Subcutaneous abdominal adipose tissue (tissue), 5 donors: ENCODE data around the gene FBLN1.
"Not testable (repeated sequence)": the region's sequence is repeated elsewhere in the genome, so short reads cannot be mapped to it uniquely, and the experiment has no call there.

Experiments
- H3K27ac ChIP-seq: one replicate; pipeline ENCODE4 v1.7.0; 2013; ENCODE audit warnings: low read depth, mild to moderate bottlenecking, inconsistent platforms, low read length, moderate library complexity
- H3K27me3 ChIP-seq, 5 donors: one replicate each; pipeline ENCODE4 v1.7.0; 2013; ENCODE audit warnings: low read length in 5 of 5, inconsistent platforms in 1 of 5; ENCODE audit not compliant: control insufficient read depth in 5 of 5, insufficient read depth in 4 of 5
- H3K36me3 ChIP-seq, 5 donors: one replicate each; pipeline ENCODE4 v1.7.0; 2013; ENCODE audit warnings: low read length in 5 of 5; ENCODE audit not compliant: control insufficient read depth in 5 of 5, insufficient read depth in 5 of 5
- H3K4me1 ChIP-seq, 5 donors: one replicate each; pipeline ENCODE4 v1.7.0; 2013; ENCODE audit warnings: low read length in 5 of 5, mild to moderate bottlenecking in 3 of 5, moderate library complexity in 1 of 5; ENCODE audit not compliant: control insufficient read depth in 5 of 5, insufficient read depth in 5 of 5
- H3K4me3 ChIP-seq, 5 donors: one replicate each; pipeline ENCODE4 v1.7.0; 2013; ENCODE audit warnings: low read length in 5 of 5, low read depth in 1 of 5
- H3K9ac ChIP-seq, 5 donors: one replicate each; pipeline ENCODE4 v1.7.0; 2013; ENCODE audit warnings: low read length in 5 of 5, mild to moderate bottlenecking in 4 of 5, moderate library complexity in 3 of 5
- H3K9me3 ChIP-seq, 5 donors: one replicate each; pipeline ENCODE4 v1.7.0; 2013; ENCODE audit warnings: low read length in 5 of 5; ENCODE audit not compliant: control insufficient read depth in 5 of 5
- donor health status: healthy.
- donor health status: healthy.
- donor health status: healthy.
- donor health status: healthy.
- donor health status: healthy.

FBLN1 gene

GRCh38 chr22:45484742-45485141 is 17.9 kb upstream of the FBLN1 start:
- Histone ChIP-seq H3K27ac (no peak overlapping the region), H3K9me3 (peaks cover 0 to 8% (median 0%) of the 10 kb centered on the region in 5 donors), H3K9ac (no peak overlapping the region), H3K36me3 (no peaks in the 10 kb centered on the region), H3K4me1 (no peaks in the 10 kb centered on the region), H3K27me3 (peaks cover 0 to 16% (median 0%) of the 10 kb centered on the region in 5 donors), H3K4me3 (no peak overlapping the region)

DNA sequence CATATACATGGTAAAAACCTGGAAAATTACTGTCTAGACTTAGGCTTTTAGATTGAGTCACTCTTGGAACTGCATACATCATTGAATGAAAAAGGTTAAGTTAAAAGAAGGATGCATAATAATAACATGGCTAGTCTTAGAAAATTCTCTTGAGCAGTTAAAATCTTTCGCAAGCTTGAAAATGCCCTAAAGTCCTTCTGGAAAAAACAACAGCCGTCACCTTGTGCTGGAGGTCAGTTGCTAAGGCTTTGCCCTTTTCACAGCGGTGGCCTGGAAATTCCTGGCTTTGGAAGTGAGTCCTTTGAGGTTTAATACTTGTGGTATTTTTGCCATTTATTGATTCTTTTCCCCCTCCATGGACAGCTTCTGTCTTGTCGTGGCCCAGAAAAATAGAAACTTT is 17.4 kb upstream of the FBLN1 start:
- Histone ChIP-seq H3K27ac (no peak overlapping the region), H3K4me1 (no peaks in the 10 kb centered on the region), H3K36me3 (no peaks in the 10 kb centered on the region), H3K4me3 (no peak overlapping the region), H3K9ac (no peak overlapping the region), H3K9me3 (peaks cover 0 to 8% (median 0%) of the 10 kb centered on the region in 5 donors), H3K27me3 (peaks cover 0 to 16% (median 0%) of the 10 kb centered on the region in 5 donors)

DNA sequence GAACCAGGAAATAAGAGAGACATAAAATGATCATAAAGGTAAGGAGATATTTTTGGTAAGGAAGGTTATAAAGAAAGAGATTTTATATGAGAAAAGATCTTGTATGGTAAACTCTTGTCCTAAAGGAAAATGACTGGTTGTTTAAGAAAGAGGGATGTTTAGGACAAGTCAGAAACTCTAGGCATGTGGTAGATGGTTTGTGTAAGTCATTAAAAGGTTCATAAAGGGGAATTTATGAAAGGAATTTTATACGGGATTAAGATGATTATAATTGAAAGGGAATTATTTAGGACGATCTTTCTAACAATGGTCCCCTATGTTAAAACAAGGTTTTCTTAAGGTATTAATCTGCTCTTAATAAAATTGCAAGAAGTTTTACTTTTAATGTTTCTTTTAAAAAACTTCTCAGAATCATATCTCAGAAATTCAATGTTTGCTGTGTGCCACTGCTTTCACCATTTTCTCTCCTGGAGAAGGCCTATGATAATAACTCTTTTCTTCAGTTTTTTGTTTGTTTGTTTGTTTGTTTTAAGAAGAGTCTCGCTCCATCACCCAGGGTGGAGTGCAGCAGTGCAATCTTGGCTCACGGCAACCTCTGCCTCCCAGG is 13.8 kb upstream of the FBLN1 start:
- no peak overlapping the region for H3K27ac ChIP-seq
- H3K4me1 ChIP-seq = peaks cover 0 to 5% (median 0%) of the 10 kb centered on the region in 5 donors
- H3K9me3 ChIP-seq = peaks cover 0 to 8% (median 0%) of the 10 kb centered on the region in 5 donors
- H3K9ac ChIP-seq = no peak overlapping the region
- H3K27me3 ChIP-seq = peaks cover 0 to 11% (median 5%) of the 10 kb centered on the region in 5 donors
- no peak overlapping the region for H3K4me3 ChIP-seq
- no peaks in the 10 kb centered on the region for H3K36me3 ChIP-seq

GRCh38 chr22:45490836-45491235 is 11.8 kb upstream of the FBLN1 start:
- Histone ChIP-seq H3K27me3 (peaks cover 0 to 19% (median 4%) of the 10 kb centered on the region in 5 donors), H3K4me1 (peaks cover 0 to 7% (median 0%) of the 10 kb centered on the region in 5 donors), H3K9ac (no peak overlapping the region), H3K4me3 (no peak overlapping the region), H3K36me3 (no peaks in the 10 kb centered on the region), H3K27ac (no peak overlapping the region), H3K9me3 (peaks cover 0 to 8% (median 0%) of the 10 kb centered on the region in 5 donors)

- H3K9me3 ChIP-seq = peaks cover 0 to 8% (median 0%) of the 10 kb centered on the region in 5 donors
- H3K27ac ChIP-seq = no peak overlapping the region
- no peaks in the 10 kb centered on the region for H3K36me3 ChIP-seq
- peaks cover 0 to 13% (median 0%) of the 10 kb centered on the region in 5 donors for H3K4me1 ChIP-seq
- H3K27me3 ChIP-seq = peaks cover 0 to 27% (median 8%) of the 10 kb centered on the region in 5 donors
- H3K4me3 ChIP-seq = no peak overlapping the region
- H3K9ac ChIP-seq = no peak overlapping the region
Observed at GRCh38 chr22:45491841-45492240, 10.8 kb upstream of the FBLN1 start.

DNA sequence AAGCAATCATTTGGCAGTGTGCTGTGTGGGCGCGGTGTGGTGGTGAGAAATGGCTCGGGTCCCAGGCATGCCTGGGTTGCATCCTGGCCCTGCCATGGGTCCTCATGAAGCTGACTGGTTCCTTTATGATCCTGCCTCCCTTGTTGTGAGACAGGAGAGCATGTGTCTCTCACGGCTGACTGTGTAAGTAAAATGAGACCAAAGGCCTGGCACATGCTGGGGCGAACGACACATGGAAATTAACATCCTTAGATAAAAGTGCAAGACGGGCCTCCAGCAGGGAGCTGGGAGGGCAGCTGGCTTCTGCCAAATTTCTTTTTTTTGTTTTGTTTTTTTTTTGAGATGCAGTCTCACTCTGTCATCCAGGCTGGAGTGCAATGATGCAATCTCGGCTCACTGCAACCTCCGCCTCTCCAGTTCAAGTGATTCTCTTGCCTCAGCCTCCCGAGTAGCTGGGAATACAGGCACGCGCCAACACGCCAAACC is 9.4 kb upstream of the FBLN1 start:
- Histone ChIP-seq H3K4me1 (peaks cover 0 to 13% (median 0%) of the 10 kb centered on the region in 5 donors), H3K27me3 (peaks cover 0 to 27% (median 8%) of the 10 kb centered on the region in 5 donors), H3K4me3 (no peak overlapping the region), H3K9ac (no peak overlapping the region), H3K27ac (no peak overlapping the region), H3K36me3 (no peaks in the 10 kb centered on the region), H3K9me3 (peaks cover 0 to 5% (median 0%) of the 10 kb centered on the region in 5 donors)

- Histone ChIP-seq H3K27me3 (peaks cover 0 to 27% (median 8%) of the 10 kb centered on the region in 5 donors), H3K4me1 (peaks cover 0 to 13% (median 0%) of the 10 kb centered on the region in 5 donors)
- H3K9me3 ChIP-seq, H3K9ac ChIP-seq, H3K4me3 ChIP-seq, H3K27ac ChIP-seq, H3K36me3 ChIP-seq: not testable (repeated sequence)
Observed at GRCh38 chr22:45494306-45494705, 8.4 kb upstream of the FBLN1 start.

DNA sequence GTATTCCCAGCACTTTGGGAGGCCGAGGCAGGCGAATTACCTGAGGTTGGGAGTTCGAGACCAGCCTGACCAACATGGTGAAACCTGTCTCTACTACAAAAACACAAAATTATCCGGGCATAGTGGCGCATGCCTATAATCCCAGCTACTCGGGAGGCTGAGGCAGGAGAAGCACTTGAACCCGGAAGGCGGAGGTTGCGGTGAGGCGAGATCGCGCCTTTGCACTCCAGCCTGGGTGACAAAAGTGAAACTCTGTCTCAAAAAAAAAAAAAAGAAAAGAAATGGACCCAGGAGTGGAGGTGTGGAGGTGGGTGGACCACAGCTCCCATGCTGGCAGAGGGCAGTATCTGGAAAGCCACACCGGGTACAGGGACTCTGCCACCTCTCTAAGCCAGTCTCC is 7.1 kb upstream of the FBLN1 start:
- H3K9ac ChIP-seq, H3K36me3 ChIP-seq, H3K4me3 ChIP-seq, H3K9me3 ChIP-seq, H3K27ac ChIP-seq: not testable (repeated sequence)
- Histone ChIP-seq H3K4me1 (peaks cover 0 to 13% (median 0%) of the 10 kb centered on the region in 5 donors), H3K27me3 (peaks cover 2 to 26% (median 12%) of the 10 kb centered on the region in 5 donors)

- H3K4me3 ChIP-seq = no peak overlapping the region
- peaks cover 0 to 13% (median 0%) of the 10 kb centered on the region in 5 donors for H3K4me1 ChIP-seq
- no peaks in the 10 kb centered on the region for H3K36me3 ChIP-seq
- H3K27me3 ChIP-seq = peaks cover 4 to 19% (median 12%) of the 10 kb centered on the region in 5 donors
- no peak overlapping the region for H3K9ac ChIP-seq
- no peaks in the 10 kb centered on the region for H3K9me3 ChIP-seq
- no peak overlapping the region for H3K27ac ChIP-seq
Observed at GRCh38 chr22:45496451-45496941, 6.2 kb upstream of the FBLN1 start.

DNA sequence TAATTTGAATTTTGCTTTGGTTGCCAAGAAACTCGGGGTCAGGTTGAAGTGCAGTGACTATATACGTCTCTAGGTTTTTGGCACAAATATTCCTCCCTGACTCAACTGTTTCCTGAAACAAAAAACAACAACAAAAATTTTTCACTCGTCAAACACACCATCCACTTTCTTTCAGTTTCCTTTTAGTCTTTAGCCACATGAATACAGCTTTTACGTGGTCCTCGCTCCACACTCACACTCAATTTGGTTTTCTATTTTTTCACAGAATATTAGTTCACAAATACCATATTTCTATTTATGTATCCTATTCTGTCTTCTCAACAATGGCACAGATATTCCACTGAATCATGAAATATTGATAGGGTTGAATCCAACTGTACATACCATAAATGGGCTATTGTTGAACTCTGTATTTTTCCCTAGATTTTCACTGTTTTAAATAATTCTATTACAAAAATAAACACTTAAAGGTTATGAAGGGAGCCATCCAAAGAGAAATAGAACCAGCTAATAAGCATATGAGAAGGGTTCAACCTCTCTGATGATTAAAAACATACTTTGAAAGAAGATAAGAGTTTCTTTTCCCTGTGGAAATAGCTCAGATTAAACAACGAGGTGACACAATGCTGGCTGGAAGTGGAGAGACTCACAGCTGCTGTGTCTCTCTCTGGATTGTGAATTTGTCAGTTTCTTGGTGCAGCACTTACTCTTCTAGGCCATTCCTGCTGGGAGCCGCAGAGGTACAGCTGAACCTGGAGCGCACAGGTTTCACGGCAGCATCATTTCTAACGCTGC is 5.1 kb upstream of the FBLN1 start:
- Histone ChIP-seq H3K27ac (no peak overlapping the region), H3K9ac (no peak overlapping the region), H3K9me3 (no peaks in the 10 kb centered on the region), H3K36me3 (no peaks in the 10 kb centered on the region), H3K4me3 (no peak overlapping the region), H3K4me1 (peaks cover 0 to 17% (median 5%) of the 10 kb centered on the region in 5 donors), H3K27me3 (peaks cover 10 to 23% (median 21%) of the 10 kb centered on the region in 5 donors)
